ENCODE data around the gene CDKN2C.
"Not testable (repeated sequence)": the region's sequence is repeated elsewhere in the genome, so short reads cannot be mapped to it uniquely, and the experiment has no call there.

CDKN2C gene

GRCh38 chr1:50969611-50970508, at the start of gene CDKN2C:
TSS of gene CDKN2C (plus strand) at chr1:50970245. CDS start at chr1:50970369, 124 bp downstream.
- no peak for DNase-seq (ENCODE audit: low read depth)

- DNase-seq (ENCODE audit: low read depth): no peak
These were observed 49.6 kb upstream of the CDKN2C start for GRCh38 chr1:50920409-50920808.

DNA sequence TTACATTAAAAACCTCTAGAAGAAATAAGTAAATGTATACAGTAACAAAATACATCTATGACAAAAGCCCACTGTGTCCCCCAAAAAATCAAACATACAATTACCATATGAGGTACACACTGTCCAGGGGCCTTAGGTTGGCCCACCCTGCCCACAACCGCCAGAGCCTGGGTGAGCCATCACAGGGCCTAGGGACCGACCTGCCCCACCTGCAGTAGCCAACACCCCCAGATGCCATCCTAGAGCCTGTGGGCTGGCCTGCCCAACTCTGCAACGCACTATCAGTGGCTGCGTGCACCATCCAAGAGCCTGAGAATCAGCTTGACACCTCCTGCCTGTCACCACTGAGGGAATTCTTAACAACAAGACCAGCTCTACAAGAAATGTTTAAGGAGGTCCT, 49.0 kb upstream of the CDKN2C start:
- no peak for DNase-seq (ENCODE audit: low read depth)

- DNase-seq (ENCODE audit: low read depth): no peak
These were observed 46.5 kb upstream of the CDKN2C start for GRCh38 chr1:50923564-50923963.

GRCh38 chr1:50929376-50929958, 40.6 kb upstream of the CDKN2C start:
- no peak for DNase-seq (ENCODE audit: low read depth)

DNA sequence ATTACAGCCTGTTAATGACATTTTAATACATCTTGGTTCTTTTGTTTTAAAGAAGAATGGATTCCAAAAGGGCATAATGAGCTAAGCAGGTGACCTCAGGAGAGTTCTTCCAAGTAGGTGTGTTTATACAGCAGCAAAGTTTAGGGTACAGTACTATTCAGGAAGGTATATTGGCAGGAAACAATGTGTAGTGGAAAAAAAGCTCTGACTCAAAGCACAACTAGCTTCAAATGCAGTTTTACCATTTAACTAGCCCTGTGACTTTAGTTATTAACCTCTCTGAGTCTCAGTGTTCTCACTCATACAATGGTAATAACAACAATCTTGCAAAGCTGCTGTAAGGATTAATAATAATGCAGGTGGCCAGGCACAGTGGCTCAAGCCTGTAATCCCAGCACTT, 39.9 kb upstream of the CDKN2C start:
- DNase-seq (ENCODE audit: low read depth): no peak

DNA sequence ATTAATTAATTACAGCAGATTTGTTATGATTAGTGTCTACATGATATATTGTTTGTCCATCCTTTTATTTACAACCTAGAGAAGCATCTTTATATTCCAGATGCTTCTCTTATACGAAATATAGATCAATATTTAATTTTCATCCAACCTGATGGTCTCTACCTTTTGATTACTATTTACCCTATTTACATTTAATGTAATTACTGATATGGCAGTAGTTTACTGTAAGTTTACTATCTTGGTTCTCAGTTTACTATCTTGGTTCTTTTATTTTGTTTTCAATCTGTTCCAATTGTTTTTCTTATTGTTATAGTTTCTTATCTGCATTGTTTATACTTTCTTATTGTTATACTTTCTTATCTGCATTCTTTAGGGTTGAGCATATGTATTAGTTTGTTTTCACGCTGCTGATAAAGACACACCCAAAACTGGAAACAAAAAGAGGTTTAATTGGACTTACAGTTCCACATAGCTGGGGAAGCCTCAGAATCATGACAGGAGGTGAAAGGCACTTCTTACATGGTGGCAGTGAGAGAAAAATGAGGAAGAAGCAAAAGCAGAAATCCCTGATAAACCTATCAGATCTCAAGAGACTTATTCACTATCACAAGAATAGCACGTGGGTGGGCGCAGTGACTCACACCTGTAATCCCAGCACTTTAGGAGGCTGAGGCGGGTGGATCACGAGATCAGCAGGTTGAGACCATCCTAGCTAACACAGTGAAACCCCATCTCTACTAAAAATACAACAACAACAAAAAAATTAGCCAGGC, 38.9 kb upstream of the CDKN2C start:
- no peak for DNase-seq (ENCODE audit: low read depth)

DNA sequence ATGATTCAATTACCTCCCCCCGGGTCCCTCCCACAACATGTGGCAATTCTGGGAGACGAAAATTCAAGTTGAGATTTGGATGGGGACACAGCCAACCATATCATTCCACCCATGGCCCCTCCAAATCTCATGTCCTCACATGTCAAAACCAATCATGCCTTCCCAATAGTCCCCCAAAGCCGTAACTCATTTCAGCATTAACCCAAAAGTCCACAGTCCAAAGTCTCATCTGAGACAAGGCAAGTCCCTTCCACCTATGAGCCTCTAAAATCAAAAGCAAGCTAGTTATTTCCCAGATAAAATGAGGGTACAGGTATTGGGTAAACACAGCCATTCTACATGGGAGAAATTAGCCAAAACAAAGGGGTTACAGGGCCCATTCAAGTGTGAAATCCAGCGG, 38.0 kb upstream of the CDKN2C start:
- DNase-seq (ENCODE audit: low read depth): not testable (repeated sequence)

DNA sequence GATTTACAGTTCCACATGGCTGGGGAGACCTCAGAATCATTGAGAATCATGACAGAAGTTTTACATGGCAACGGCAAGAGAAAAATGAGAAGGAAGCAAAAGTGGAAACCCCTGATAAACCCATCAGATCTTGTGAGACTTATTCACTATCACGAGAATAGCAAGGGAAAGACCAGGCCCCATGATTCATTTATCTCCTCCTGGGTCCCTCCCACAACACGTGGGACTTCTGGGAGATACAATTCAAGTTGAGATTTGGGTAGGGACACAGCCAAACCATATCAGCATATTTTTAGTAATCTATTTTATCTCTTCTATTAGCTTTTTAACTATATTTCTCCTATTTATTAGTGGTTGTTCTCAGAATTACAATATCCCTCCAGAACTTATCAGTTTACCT, 36.3 kb upstream of the CDKN2C start:
- DNase-seq (ENCODE audit: low read depth): not testable (repeated sequence)

DNA sequence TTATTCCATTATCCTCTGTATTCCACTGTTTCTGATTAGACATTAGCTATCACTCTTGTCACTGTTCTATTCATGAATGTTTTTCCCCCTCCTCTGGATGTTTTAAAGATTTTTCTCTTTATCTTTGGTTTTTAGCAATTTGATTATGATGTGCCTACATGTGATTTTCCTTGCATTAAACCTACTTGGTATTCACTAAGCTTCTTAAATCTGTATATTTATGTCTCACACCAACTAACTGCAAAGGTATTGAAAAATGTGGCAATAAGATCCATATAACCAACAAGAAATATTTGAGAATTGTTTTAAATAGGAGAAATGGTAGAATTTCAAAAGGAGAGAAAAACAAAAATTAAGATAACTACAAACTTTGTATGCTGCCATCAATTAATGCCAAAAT, 35.2 kb upstream of the CDKN2C start:
- DNase-seq (ENCODE audit: low read depth): no peak

- DNase-seq (ENCODE audit: low read depth): not testable (repeated sequence)
These were observed 34.8 kb upstream of the CDKN2C start for GRCh38 chr1:50935276-50935675.

GRCh38 chr1:50936321-50936720, 33.7 kb upstream of the CDKN2C start:
- no peak for DNase-seq (ENCODE audit: low read depth)

DNA sequence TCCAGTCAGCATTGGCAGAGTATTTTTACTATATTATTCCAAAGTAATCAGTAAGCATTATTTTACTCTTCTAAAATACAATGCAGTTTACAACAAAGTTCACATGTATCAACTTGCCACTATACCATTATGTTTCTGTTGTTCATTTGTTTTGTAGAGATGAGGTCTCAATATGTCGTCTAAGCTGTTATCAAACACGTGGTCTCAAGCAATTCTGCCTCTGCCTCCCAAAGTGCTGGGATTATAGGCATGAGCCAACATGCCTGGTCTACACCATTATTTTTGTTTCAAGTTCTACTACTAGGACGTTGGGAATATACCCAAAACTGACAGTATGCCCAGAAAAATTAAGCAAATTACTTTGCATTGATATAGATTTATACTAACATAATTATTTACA, 29.8 kb upstream of the CDKN2C start:
- no peak for DNase-seq (ENCODE audit: low read depth)

DNA sequence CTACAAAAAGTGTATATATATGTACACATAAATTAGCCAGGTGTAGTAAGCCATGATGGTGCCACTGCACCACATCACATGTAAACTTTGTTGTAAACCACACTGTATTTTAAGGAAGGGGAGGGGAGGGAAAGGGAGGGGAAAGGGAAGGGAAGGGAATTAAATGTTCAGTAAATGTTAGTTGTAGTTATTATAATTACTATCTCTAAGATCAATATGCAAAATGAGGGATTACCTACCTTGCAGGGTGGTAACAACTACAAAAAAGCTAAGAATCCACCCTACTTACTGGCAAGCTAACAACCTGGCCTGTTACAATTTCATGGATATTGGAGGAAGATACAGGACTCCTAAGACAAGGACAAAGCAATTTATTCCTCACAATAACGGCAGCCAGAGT, 27.7 kb upstream of the CDKN2C start:
- DNase-seq (ENCODE audit: low read depth): no peak

DNA sequence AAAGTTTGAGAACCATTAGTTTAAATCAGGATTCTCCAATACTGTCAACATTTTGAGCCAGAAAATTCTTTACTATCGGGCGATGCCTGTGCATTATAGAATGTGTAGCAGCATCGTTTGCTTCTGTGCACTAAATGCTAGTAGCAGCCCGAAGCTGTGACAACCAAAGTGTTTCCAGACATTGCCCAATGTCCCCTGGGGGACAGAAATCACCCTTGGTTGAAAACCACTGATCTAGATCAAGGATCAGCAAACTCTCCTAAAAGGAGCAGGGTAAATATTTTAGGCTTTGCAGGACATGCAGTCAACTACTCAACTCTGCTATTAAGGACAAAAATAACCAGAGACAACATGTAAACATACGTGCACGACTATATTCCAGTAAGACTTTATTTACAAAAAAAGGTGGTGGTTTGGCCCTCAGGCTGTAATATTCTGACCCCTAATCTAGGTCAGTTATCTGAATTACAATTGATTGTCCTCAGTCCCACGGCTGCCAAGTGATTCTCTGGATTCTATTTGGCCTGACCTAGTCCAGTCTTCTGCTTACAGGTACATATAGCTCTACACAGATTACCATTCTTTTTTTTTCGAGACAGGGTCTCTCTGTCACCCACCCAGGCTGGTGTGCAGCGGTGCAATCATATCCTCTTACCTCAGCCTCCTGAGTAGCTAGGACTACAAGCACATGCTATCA, 20.6 kb upstream of the CDKN2C start:
- no peak for DNase-seq (ENCODE audit: low read depth)

DNA sequence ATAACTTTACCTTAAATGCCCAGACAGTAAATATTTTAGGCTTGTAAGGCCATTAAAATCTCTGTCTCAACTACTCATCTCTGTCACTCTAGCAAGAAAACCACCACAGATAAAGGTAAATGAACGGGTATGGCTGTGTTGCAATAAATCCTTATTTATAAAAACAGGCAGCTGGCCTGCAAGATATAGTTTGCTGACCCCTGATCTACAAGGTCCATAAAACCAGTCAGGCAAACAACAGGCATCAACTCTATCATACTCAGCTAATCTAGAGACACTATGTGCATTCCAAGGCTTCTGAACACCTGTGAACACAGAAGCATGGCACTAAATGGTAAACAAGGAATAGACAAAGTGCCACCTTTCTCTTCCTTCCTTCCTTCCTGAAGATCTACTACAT, 19.6 kb upstream of the CDKN2C start:
- no peak for DNase-seq (ENCODE audit: low read depth)

GRCh38 chr1:50952566-50952965, 17.5 kb upstream of the CDKN2C start:
- not testable (repeated sequence) for DNase-seq (ENCODE audit: low read depth)

DNA sequence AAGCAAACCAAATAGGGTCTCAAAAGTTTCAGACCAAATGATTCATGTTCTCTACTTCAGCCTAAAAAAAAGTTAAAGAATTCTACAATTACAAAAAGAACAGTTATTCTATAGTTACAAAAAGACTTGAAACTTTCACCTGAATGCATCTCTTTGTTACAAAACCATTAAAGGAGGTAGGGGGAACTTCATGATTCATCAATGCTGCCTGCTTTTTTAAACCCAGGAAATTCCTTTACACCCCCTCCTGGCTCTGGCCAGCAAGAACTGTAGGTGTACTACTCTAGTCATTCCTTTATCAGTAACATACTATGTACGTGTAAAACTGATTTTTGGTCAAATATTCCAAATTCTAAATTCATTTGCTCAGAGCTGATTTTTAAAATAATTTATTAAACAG, 14.9 kb upstream of the CDKN2C start:
- no peak for DNase-seq (ENCODE audit: low read depth)

DNA sequence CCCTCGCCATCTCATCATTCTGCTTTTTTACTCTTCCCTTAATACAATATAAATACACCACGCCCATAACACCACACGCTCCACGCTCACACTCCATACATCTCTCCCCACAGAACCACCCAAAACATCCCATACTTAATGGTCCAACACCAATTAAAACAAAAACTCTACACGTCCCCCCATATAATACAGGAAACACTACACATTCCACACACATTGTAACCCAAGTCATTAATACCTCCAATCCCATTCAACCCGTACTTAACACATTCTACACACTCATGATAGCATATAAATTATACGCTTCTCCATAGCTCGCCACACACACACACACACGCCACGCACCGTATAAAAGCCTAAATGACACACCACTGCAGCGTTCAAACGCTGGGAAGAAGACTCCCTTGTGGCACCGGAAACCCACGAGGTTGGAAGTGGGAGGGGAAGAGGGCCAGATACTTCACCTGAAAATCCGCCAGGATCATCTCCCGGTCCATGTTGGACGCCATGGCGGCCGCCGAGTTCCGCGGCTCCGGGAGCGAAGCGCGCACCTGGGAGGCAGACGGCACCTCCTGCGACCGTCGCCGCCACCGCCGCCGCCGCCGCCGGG, 10.6 kb upstream of the CDKN2C start:
- no peak for DNase-seq (ENCODE audit: low read depth)

- peak; percentile 96 for DNase-seq (ENCODE audit: low read depth)
These were observed 9.9 kb upstream of the CDKN2C start, which contains the start of gene FAF1 for GRCh38 chr1:50959913-50960844. TSS of gene FAF1 (minus strand) at chr1:50960267. CDS start at chr1:50959811, 456 bp downstream.

GRCh38 chr1:50964863-50965262, 5.2 kb upstream of the CDKN2C start:
- no peak for DNase-seq (ENCODE audit: low read depth)

Data from stimulated activated CD8-positive, alpha-beta memory T cell treated with anti-CD3 and anti-CD28 coated beads, Interleukin-12 subunit alpha, Interleukin-12 subunit beta, amount 100 ng/mL, for 1 hour (primary cell).